ENCODE measurements around the gene MMP3.

The MMP3 gene

DNA sequence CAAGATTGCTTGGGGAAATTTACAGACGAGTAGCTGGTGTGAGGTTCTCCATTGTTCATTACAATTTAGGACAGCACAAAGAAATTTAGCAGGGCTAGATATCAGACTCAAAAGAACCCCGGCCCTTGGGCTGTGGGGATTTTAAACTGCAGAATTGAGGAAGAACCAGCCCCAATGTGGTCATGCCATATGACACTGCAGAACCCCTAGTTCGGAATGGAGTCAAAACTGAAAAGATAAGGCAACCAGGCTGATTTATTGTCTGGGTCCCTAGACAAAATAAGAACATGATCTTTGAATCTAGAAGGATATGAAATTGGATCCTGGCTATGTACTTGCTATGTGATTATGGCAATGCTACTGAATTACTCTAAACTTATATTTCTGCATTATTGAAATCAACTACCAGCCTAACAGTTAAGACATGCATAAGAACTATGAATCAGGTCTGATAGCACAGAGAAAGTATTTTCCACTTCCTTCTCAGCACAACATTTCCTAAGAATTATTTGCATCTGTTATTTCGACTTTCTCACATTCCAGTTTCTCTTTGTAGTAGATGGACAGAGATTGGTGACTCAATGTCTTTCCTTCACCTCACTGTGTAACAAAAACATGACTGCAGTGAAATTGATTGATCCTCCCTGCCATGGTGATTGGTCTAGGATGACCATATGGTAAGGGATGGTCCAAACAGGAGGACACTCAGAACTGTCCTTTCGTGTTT is 13.2 kb downstream of the MMP3 start:
- DNase-seq (ENCODE audit: low spot score) = no peak
- TF ChIP-seq, protein P1, sequence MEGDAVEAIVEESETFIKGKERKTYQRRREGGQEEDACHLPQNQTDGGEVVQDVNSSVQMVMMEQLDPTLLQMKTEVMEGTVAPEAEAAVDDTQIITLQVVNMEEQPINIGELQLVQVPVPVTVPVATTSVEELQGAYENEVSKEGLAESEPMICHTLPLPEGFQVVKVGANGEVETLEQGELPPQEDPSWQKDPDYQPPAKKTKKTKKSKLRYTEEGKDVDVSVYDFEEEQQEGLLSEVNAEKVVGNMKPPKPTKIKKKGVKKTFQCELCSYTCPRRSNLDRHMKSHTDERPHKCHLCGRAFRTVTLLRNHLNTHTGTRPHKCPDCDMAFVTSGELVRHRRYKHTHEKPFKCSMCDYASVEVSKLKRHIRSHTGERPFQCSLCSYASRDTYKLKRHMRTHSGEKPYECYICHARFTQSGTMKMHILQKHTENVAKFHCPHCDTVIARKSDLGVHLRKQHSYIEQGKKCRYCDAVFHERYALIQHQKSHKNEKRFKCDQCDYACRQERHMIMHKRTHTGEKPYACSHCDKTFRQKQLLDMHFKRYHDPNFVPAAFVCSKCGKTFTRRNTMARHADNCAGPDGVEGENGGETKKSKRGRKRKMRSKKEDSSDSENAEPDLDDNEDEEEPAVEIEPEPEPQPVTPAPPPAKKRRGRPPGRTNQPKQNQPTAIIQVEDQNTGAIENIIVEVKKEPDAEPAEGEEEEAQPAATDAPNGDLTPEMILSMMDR (IDR thresholded peaks at IDR 0.05; ENCODE audit: borderline replicate concordance, control extremely low read depth, extremely low read depth, insufficient read depth, missing control alignments) = no peak
- in situ Hi-C loops (cut with MboI; ENCODE audit: low sequenced_read_pairs, unreplicated experiment) = no loop called here

DNA sequence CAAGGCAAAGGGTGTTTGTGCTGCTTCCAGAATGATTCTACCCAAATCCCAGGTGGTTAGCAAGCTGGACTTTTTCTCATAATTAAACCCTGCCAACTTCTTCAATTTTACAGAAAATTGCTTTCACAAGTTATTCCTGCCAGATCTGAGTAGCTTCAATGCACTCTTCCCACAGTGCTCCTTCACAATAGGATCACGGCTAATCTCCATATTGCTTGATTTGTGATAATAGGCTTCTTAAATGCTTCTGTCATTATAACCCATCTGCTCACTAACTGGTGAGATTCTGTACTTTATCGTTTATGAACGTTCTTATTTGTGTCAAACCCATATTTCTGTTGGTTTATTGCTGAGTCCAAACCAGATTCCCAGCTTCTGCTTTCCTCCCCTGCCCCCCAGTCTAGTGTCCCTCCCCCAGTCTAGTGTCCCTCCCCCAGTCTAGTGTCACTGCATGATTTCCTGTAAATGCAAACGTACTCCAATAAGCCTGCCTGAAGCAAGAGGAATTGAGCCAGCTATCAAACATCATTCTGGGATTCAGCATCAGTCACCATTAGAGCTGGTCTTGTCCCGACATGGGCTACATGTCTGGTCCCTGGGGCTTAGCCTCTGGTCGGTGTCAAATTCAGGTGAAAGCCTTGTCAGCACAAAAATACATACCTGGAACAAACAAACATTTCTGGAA is 14.0 kb downstream of the MMP3 start:
- TF ChIP-seq, protein P1 (IDR thresholded peaks at IDR 0.05; ENCODE audit: borderline replicate concordance, control extremely low read depth, extremely low read depth, insufficient read depth, missing control alignments) = no peak
- no peak for DNase-seq (ENCODE audit: low spot score)
- in situ Hi-C loops (cut with MboI; ENCODE audit: low sequenced_read_pairs, unreplicated experiment) = no loop called here

DNA sequence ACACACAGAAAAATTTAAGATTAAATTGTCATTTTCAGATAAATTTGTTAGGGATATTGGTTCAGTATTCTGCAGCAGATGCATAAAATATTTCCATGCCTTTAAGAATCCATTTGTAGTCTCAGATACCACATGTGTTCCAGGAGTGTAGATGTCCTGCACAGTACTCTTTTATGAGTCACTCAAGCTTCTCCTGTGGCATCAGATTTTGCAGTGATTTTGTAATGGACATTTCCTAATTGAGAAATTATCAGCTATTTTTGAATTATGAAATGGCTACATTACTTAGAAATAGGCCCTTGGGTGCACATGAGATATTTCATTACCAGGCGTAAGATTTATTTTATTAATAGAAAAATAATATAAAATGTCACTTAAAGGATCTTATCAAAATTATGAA is 18.9 kb downstream of the MMP3 start:
- DNase-seq (ENCODE audit: low spot score) = no peak
- TF ChIP-seq, protein P1 (IDR thresholded peaks at IDR 0.05; ENCODE audit: borderline replicate concordance, control extremely low read depth, extremely low read depth, insufficient read depth, missing control alignments) = no peak
- in situ Hi-C loops (cut with MboI; ENCODE audit: low sequenced_read_pairs, unreplicated experiment) = no loop called here

GRCh38 chr11:102819491-102819890 is 23.9 kb downstream of the MMP3 start:
- TF ChIP-seq, protein P1 (IDR thresholded peaks at IDR 0.05; ENCODE audit: borderline replicate concordance, control extremely low read depth, extremely low read depth, insufficient read depth, missing control alignments) = no peak
- in situ Hi-C loops (cut with MboI; ENCODE audit: low sequenced_read_pairs, unreplicated experiment) = no loop called here

GRCh38 chr11:102813484-102813883 is 29.9 kb downstream of the MMP3 start:
- in situ Hi-C loops (cut with MboI; ENCODE audit: low sequenced_read_pairs, unreplicated experiment) = no loop called here
- TF ChIP-seq, protein P1 (IDR thresholded peaks at IDR 0.05; ENCODE audit: borderline replicate concordance, control extremely low read depth, extremely low read depth, insufficient read depth, missing control alignments) = no peak
- DNase-seq (ENCODE audit: low spot score) = no peak

More at GRCh38 chr11:102819491-102819890, 23.9 kb downstream of the MMP3 start:
- DNase-seq (ENCODE audit: low spot score) = no peak

GRCh38 chr11:102812188-102812587 is 31.2 kb downstream of the MMP3 start:
- TF ChIP-seq, protein P1 (IDR thresholded peaks at IDR 0.05; ENCODE audit: borderline replicate concordance, control extremely low read depth, extremely low read depth, insufficient read depth, missing control alignments) = no peak
- no peak for DNase-seq (ENCODE audit: low spot score)
- in situ Hi-C loops (cut with MboI; ENCODE audit: low sequenced_read_pairs, unreplicated experiment) = no loop called here
